Central memory CD8-positive, alpha-beta T cell (primary cell): Measurements from ENCODE around the gene FSTL4.

Experiments
- ATAC-seq: fragments of 150-1000 bp; cut with Tn5 transposase; replicated peaks from 2 replicates; pipeline ENCODE4 v1.10.0; 2022; ENCODE audit warnings: mild to moderate bottlenecking, moderate FRiP score, moderate number of reproducible peaks; ENCODE audit not compliant: poor library complexity, severe bottlenecking; ENCODE audit errors: extremely low read depth
- DNase-seq, 2 donors: peaks; one replicate each; pipeline ENCODE4 v3.0.0; 2021; ENCODE audit warnings: low spot score in 2 of 2
- H3K27ac Mint-ChIP-seq: one replicate; pipeline ENCODE4 v1.8.0; 2022; ENCODE audit warnings: low read depth, mild to moderate bottlenecking, moderate library complexity, mixed read lengths
- H3K27me3 Mint-ChIP-seq: one replicate; pipeline ENCODE4 v1.8.0; 2022; ENCODE audit warnings: mixed read lengths
- H3K36me3 Mint-ChIP-seq: one replicate; pipeline ENCODE4 v1.8.0; 2022; ENCODE audit warnings: mild to moderate bottlenecking, moderate library complexity, mixed read lengths; ENCODE audit not compliant: insufficient read depth
- H3K4me1 Mint-ChIP-seq: one replicate; pipeline ENCODE4 v1.8.0; 2022; ENCODE audit warnings: mixed read lengths
- H3K4me3 Mint-ChIP-seq: one replicate; pipeline ENCODE4 v1.8.0; 2022; ENCODE audit warnings: mild to moderate bottlenecking, moderate library complexity, mixed read lengths
- H3K9me3 Mint-ChIP-seq: one replicate; pipeline ENCODE4 v1.8.0; 2022; ENCODE audit warnings: mixed read lengths

The FSTL4 gene

GRCh38 chr5:133340822-133341221 is 271.5 kb downstream of the FSTL4 start:
- no peak for ATAC-seq
- no peak overlapping the region for H3K4me3 Mint-ChIP-seq
- peaks cover 11% of the 10 kb centered on the region for H3K27me3 Mint-ChIP-seq
- no peaks in the 10 kb centered on the region for H3K9me3 Mint-ChIP-seq
- H3K27ac Mint-ChIP-seq: no peak overlapping the region
- DNase-seq: no peak
- H3K4me1 Mint-ChIP-seq: no peaks in the 10 kb centered on the region
- H3K36me3 Mint-ChIP-seq: peaks cover 2% of the 10 kb centered on the region

DNA sequence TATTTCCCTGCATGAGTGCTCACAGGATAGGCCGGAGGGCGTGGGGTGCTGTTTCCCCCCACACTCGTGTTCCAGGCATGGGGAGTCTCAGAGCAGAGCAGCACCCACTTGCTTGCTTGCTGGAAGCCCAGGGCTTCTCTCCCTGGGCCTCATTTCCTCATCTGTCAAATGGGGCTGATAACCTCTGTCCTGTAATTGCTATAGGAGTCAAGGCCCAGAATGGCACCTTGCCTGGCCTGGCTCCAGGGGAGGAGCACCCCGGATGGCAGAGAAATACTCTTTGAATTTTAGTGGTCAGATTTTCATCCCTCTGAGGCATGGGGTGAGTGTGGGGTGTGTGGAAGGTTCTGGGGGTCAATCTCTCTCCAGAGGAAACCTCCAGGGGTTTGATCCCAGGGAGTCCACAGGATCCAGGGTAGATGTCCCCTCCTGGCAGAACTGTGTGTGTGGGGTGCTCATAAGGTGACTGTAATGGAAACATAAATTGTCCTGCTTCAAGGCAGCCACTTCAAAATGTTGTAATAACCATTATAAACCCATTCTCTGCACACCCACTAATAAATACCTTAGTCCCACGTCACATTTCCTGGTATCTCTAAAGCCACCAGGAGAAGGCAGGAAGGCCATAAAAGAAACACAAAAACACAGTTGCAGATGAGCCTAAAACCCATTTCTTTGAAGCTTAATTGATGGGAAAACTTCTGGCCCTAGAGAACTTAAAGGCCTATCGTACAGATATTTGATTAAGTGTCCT is 272.2 kb downstream of the FSTL4 start:
- ATAC-seq (no peak), DNase-seq (no peak)
- Mint-ChIP-seq H3K27ac (no peak overlapping the region), H3K4me3 (no peak overlapping the region), H3K27me3 (peaks cover 4% of the 10 kb centered on the region), H3K36me3 (peaks cover 2% of the 10 kb centered on the region), H3K4me1 (no peaks in the 10 kb centered on the region), H3K9me3 (no peaks in the 10 kb centered on the region)

- Mint-ChIP-seq H3K9me3 (no peaks in the 10 kb centered on the region), H3K27me3 (peaks cover under 1% of the 10 kb centered on the region), H3K4me1 (no peaks in the 10 kb centered on the region), H3K36me3 (peaks cover 2% of the 10 kb centered on the region), H3K27ac (no peak overlapping the region), H3K4me3 (no peak overlapping the region)
- ATAC-seq: no peak
- no peak for DNase-seq
These were observed 273.6 kb downstream of the FSTL4 start for GRCh38 chr5:133338504-133339355.

DNA sequence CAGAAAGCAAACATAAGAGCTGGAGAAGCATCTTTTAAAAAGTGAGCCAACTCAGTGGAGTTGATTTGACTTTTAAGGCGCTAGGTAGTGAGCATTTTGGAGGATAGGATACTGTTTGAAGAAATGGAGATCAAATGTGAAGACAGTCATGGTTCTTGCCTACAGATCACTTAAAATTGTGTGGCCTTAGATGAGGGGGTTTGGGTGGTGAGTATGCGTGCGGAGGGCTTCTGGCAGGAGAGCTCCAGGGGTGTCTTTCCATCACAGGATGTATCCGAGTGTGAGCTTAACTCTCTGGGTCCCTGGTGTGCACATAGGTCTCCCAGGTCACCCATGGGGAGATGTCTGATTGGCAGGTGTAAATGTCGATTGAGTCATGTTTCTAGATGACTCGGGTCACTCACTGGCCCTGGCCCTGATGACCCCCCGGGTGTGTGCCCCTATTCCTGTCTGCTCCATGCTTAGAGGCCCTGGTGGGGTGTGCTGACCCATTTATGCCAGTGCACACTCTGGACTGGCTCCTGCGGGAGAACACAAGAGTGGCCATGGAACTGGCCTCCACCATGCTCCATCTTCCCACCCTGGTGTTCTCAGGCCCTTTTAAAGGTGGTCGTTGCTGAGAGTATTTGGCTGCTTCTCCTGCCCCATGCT is 274.4 kb downstream of the FSTL4 start:
- no peak overlapping the region for H3K4me3 Mint-ChIP-seq
- H3K9me3 Mint-ChIP-seq: no peaks in the 10 kb centered on the region
- H3K27ac Mint-ChIP-seq: no peak overlapping the region

DNA sequence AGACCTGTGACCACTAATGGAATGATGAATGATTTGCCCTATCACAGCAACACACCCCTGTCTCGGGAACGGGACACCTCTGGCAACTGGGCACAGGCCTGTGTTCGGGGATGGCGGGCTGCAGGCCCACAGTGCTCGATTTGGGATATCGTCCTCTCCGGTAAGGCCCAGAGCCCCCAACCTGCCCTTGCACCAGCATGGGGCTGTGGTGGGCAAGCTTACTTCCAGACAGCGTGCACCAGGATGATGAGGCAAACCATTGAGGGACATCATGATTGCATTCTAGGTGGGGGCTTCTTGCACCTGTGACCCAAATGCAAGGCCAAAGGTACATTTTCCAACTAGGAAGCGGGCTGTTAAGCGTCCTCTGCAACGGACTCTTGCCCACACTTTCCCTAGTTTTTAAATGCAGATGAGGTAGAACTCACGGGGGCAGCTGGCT is 275.4 kb downstream of the FSTL4 start:
- H3K4me3 Mint-ChIP-seq: no peak overlapping the region
- H3K27me3 Mint-ChIP-seq: peaks cover 13% of the 10 kb centered on the region

More for the DNA sequence above, 274.4 kb downstream of the FSTL4 start:
- ATAC-seq (no peak), DNase-seq (no peak)
- Mint-ChIP-seq H3K36me3 (peaks cover 2% of the 10 kb centered on the region), H3K27me3 (peaks cover 8% of the 10 kb centered on the region), H3K4me1 (no peaks in the 10 kb centered on the region)

GRCh38 chr5:133336121-133336968 is 276.0 kb downstream of the FSTL4 start:
- Mint-ChIP-seq H3K4me3 (no peak overlapping the region), H3K27ac (no peak overlapping the region), H3K4me1 (no peaks in the 10 kb centered on the region), H3K27me3 (peaks cover 13% of the 10 kb centered on the region), H3K9me3 (no peaks in the 10 kb centered on the region), H3K36me3 (peaks cover 2% of the 10 kb centered on the region)
- ATAC-seq (no peak), DNase-seq (no peak)

More for the DNA sequence above, 275.4 kb downstream of the FSTL4 start:
- DNase-seq (no peak), ATAC-seq (no peak)
- H3K27ac Mint-ChIP-seq: no peak overlapping the region
- no peaks in the 10 kb centered on the region for H3K9me3 Mint-ChIP-seq
- peaks cover 2% of the 10 kb centered on the region for H3K36me3 Mint-ChIP-seq
- H3K4me1 Mint-ChIP-seq: no peaks in the 10 kb centered on the region

- ATAC-seq (no peak), DNase-seq (no peak)
- H3K27me3 Mint-ChIP-seq: peaks cover 13% of the 10 kb centered on the region
- H3K4me1 Mint-ChIP-seq: no peaks in the 10 kb centered on the region
- peaks cover 1% of the 10 kb centered on the region for H3K36me3 Mint-ChIP-seq
- H3K27ac Mint-ChIP-seq: no peak overlapping the region
- H3K4me3 Mint-ChIP-seq: no peak overlapping the region
- H3K9me3 Mint-ChIP-seq: no peaks in the 10 kb centered on the region
These were observed 277.3 kb downstream of the FSTL4 start for GRCh38 chr5:133334796-133335639.

DNA sequence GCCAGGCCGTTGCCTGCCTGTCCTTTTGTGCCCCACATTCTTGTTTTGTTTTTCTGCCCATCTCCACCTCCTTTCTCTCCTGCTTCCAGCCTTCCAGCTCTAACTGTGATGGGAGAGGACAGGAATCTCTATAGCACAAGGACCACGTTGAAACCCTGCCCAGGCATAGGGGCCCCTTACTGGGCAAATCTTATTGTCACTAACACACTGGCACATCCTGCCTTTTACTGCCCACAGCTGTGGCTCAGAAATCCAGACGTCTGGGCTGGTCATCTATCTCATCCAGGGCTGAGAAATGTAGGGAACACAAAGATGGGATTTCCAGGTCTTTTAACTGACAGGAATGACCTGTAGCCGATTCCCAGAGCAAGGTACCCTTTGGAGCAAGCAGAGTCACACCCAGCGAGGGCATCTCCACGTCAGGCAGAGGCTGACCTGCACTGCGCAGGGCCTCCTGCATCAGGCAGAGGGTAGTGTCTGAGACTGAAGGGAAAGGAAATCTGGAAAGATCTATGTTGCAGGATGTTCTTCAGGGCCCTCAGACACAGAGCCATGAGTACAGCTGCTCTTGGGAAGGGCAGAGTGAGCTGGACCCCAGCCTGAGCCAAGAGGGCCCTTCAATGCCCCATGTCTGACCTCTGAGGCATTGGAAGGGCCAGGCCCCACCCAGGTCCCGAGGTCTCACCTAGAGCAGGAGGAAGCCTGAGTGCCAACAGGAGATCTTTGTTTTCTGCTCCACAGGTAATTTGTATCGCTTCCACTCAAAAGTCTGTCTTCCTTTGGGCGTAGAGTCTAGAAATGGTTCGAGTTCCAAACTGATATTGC is 278.8 kb downstream of the FSTL4 start:
- no peaks in the 10 kb centered on the region for H3K4me1 Mint-ChIP-seq
- no peaks in the 10 kb centered on the region for H3K36me3 Mint-ChIP-seq
- no peak for ATAC-seq
- no peak overlapping the region for H3K4me3 Mint-ChIP-seq
- H3K9me3 Mint-ChIP-seq: no peaks in the 10 kb centered on the region
- H3K27me3 Mint-ChIP-seq: peaks cover 13% of the 10 kb centered on the region
- no peak overlapping the region for H3K27ac Mint-ChIP-seq
- no peak for DNase-seq

DNA sequence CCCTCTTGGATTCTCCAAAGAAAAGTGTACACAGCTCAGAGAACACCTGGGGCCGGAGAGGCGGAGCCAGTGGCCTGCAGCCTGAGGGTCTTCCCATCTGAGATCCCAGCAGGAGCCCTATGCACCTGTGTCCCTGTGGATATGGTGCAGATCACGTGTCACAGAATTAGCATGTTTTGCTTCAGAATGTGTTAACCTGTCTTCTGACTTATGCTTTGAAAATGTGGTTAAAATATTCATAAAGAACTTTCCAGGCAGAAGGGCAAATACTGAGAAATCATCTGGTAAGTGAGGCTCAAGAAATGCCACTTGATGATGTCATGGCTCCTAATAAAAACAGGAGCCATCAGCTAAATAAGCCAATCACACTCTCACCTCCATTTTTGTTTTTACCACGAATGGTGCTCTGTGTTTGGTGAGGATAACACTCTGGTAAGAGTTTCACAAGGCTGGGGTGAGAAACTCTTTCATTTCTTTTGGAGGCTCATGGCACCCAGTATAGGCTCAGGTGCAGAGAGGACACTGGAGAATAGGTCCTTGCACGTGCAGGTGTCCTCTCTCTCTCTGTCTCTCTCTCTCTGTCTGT is 279.8 kb downstream of the FSTL4 start:
- H3K4me1 Mint-ChIP-seq: no peaks in the 10 kb centered on the region
- no peaks in the 10 kb centered on the region for H3K9me3 Mint-ChIP-seq
- no peak overlapping the region for H3K27ac Mint-ChIP-seq
- H3K4me3 Mint-ChIP-seq: no peak overlapping the region
- ATAC-seq (no peak), DNase-seq (no peak)
- H3K36me3 Mint-ChIP-seq: no peaks in the 10 kb centered on the region
- H3K27me3 Mint-ChIP-seq: peaks cover 13% of the 10 kb centered on the region

DNA sequence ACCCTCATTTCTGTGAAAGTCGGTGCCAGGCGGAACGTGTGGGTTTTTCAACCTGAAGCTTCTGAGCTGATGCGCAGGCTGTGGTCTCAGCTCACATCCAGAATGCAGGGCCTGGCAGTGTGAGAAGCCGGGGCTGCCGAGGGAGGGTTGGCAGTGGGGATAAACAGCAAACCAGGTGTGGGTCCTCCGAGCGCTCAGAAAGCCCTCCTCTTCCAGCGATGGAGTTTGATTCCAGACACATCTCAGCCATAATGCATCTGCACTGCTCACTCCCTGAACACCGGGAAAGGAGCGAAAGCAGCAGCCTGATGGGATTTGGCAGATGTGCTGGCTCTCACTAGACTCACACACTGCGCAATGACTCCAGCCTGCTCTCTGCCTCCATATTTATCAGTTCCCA is 280.4 kb downstream of the FSTL4 start:
- no peak for ATAC-seq
- Mint-ChIP-seq H3K4me1 (no peaks in the 10 kb centered on the region), H3K4me3 (no peak overlapping the region)

More for the DNA sequence above, 280.4 kb downstream of the FSTL4 start:
- no peaks in the 10 kb centered on the region for H3K9me3 Mint-ChIP-seq
- no peaks in the 10 kb centered on the region for H3K36me3 Mint-ChIP-seq
- H3K27ac Mint-ChIP-seq: no peak overlapping the region
- H3K27me3 Mint-ChIP-seq: peaks cover 13% of the 10 kb centered on the region
- no peak for DNase-seq
